COLO829 (cell line): ENCODE results near the gene SRGAP2B.
"Not testable (repeated sequence)": the region's sequence is repeated elsewhere in the genome, so short reads cannot be mapped to it uniquely, and the experiment has no call there.

ENCODE experiments used
- DNase-seq: peaks from one replicate; pipeline ENCODE4 v3.0.0; 2012; ENCODE audit warnings: low spot score

Gene SRGAP2B

GRCh38 chr1:144894454-144895201 is 200.5 kb downstream of the SRGAP2B start:
- DNase-seq = not testable (repeated sequence)

- DNase-seq = not testable (repeated sequence)
These were observed 201.3 kb downstream of the SRGAP2B start for GRCh38 chr1:144893710-144894438.

GRCh38 chr1:144893062-144893461 is 202.1 kb downstream of the SRGAP2B start:
- DNase-seq = not testable (repeated sequence)

DNA sequence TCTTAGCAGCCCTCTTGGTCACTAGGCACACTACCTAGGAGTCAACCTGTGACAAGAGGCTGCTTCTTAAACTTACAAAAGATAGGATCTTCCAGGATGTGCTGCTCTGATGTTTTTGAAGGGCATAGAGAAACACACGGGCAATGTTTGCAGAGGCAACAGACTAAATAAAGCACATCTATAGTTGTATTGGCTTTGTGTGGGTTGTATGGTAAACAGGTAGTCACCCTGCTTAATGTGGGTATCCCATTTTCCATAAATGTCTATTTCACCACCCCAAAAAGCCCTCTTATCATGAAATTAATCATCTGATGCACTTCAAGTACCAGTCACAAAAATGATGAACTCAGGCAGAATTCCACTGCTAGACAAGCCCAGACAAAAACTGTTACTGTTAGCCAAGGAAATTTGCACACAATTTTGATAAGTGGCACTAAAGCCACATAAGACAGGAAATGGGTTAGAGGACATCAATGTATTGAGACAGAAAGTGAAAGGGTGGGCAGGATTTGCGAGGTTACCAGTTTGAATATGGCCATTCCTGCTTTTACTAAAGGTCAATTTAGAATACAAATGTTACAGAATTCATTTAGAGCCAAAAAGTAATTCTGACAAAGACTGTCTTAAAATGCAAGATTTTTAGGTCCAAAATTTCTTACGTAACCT is 205.5 kb downstream of the SRGAP2B start:
- DNase-seq = not testable (repeated sequence)

GRCh38 chr1:144883022-144883421 is 212.1 kb downstream of the SRGAP2B start:
- not testable (repeated sequence) for DNase-seq

GRCh38 chr1:144882343-144882742 is 212.8 kb downstream of the SRGAP2B start:
- DNase-seq = not testable (repeated sequence)

DNA sequence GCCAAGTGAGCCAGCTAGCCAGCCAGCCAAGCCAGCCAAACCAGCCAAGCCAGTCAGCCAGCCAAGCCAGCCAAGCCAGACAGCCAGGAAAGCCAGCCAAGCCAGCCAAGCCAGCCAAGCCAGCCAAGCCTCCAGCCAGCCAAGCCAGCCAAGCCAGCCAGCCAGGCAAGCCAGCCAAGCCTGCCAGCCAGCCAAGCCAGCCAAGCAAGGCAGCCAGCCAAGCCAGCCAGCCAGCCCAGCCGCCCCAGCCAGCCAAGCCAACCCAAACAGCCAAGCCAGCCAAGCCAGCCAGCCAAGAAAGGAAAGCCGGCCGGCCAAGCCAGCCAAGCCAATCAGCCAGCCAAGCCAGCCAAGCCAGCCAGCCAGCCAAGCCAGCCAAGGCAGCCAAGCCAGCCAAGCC is 236.5 kb downstream of the SRGAP2B start:
- DNase-seq = not testable (repeated sequence)
